Heart right ventricle (tissue), 16 donors: ENCODE measurements around the gene R3HDM1. TPM values are rescaled to one million over a fixed set of nuclear protein-coding genes. Genes with fewer than 3 reads are reported as not detected.
A peak's percentile ranks its signal among the peaks of the same experiment; 100 is the strongest.

Source experiments
- ATAC-seq, 8 donors: fragments of 200-7000 bp; cut with Tn5 transposase; one replicate each; pipeline ENCODE4 v1.9.1; 2020; ENCODE audit warnings: mild to moderate bottlenecking in 8 of 8, moderate library complexity in 8 of 8, moderate number of reproducible peaks in 1 of 8
- DNase-seq, 2 donors: peaks; one replicate each; pipeline ENCODE4 v3.0.0-alpha.2; 2020
- H3K27ac ChIP-seq, 10 donors: fragments of 200-600 bp; sonication (generic) in 2 of 10; one replicate each; pipeline versions ENCODE4 v1.5.0 to v1.8.0; 2020 to 2022; ENCODE audit warnings: mild to moderate bottlenecking in 3 of 10
- H3K27me3 ChIP-seq, 7 donors: fragments of 200-600 bp; one replicate each; pipeline ENCODE4 v1.8.0; 2021 to 2022; ENCODE audit warnings: mild to moderate bottlenecking in 2 of 7
- H3K36me3 ChIP-seq, 9 donors: fragments of 200-600 bp; sonication (generic) in 1 of 9; one replicate each; pipeline versions ENCODE4 v1.5.0 to v1.8.0; 2020 to 2022; ENCODE audit warnings: mild to moderate bottlenecking in 2 of 9
- H3K4me1 ChIP-seq, 9 donors: fragments of 200-600 bp; sonication (generic) in 1 of 9; one replicate each; pipeline versions ENCODE4 v1.5.0 to v1.8.0; 2020 to 2022; ENCODE audit warnings: mild to moderate bottlenecking in 4 of 9
- H3K4me3 ChIP-seq, 10 donors: fragments of 200-600 bp; sonication (generic) in 2 of 10; one replicate each; pipeline versions ENCODE4 v1.5.0 to v1.8.0; 2020 to 2022; ENCODE audit warnings: mild to moderate bottlenecking in 7 of 10, moderate library complexity in 2 of 10
- H3K9me3 ChIP-seq, 11 donors: fragments of 200-600 bp in 10 of 11; sonication (generic) in 2 of 11; one replicate each; pipeline versions ENCODE4 v1.5.0 to v1.8.0; 2013 to 2022; ENCODE audit warnings: mild to moderate bottlenecking in 2 of 11, control low read depth in 1 of 11, moderate library complexity in 1 of 11
- WGBS, 2 donors: extraction: QIAGEN DNeasy Blood & Tissue Kit; methylation state at CpG; one replicate each; pipeline ENCODE4 v1.1.7; 2013; ENCODE audit warnings: inconsistent platforms in 1 of 2; 5-methylcytosine and 5-hydroxymethylcytosine counted together
- intact Hi-C, 10 donors: fragments of 100-400 bp; cut with DNase I; formaldehyde crosslinking; loops; one replicate each; pipeline versions ENCODE4 v1.11.1 to v1.14.2; 2022
- polyA plus RNA-seq, 2 donors: library from polyadenylated mRNA; stranded (reverse); fragments of 200-250 nt; gene quantifications; one replicate each; pipeline ENCODE4 v1.2.3, GENCODE V29; 2013
- total RNA-seq, 10 donors: library from RNA; stranded (reverse); fragmentation: NEBNext Ultra II Directional in 3 of 10; extraction: Animal tissue kit (Norgen Biotek cat#: 25700) in 3 of 10; gene quantifications; one replicate each; pipeline versions ENCODE4 v1.2.1 to v1.2.4, GENCODE V29; 2021 to 2023
- TF ChIP-seq, protein P1 (sequence below), 9 donors: fragments of 200-600 bp; sonication (generic) in 2 of 9; IDR thresholded peaks; one replicate each; pipeline versions ENCODE4 v1.5.0 to v1.8.0; 2021 to 2022; ENCODE audit warnings: antibody characterized with exemption in 9 of 9, mild to moderate bottlenecking in 5 of 9, moderate library complexity in 1 of 9
- donor health status: Arrhythmogenic right ventricular cardiomyopathy.
- donor health status: ischemic (EF 13 %, LVEDD 7.1; RV severe dilation, severe dysfunction).
- donor health status: healthy with polysubstance abuse.
- donor health status: DM: no; HTN: yes; CAD: no.
- donor health status: DM: no; HTN: no; CAD: no.
- donor health status: ischemic (EF 25% LVEDD 6.9; RV normal size, moderate dysfunction).
- donor health status: ischemic (EF 25% LVEDD 5.7; RV mildly dilated, moderate dysfunction).
- donor health status: healthy.
- donor health status: DM: yes; HTN: yes; CAD: no.
- donor health status: Ischemic cardiomyopathy.
- donor health status: ischemic (EF 35%, LVEDD 5.7; RV mildly dilated, moderate dysfunction).
- donor health status: nonischemic (EF 11% LVEDD 7.7; RV severe dilation, severe dysfunction).
- donor health status: DM: yes; HTN: yes; CAD: no.
- donor health status: PGD.
- donor health status: ischemic (EF 29% LVEDD 5.4; RV normal size, mild dysfunction).
- donor health status: nonischemic (EF 23%, LVEDD 6.1; RV moderate dilation, normal function).

R3HDM1 gene
- total and polyA plus RNA-seq, 12 donors: 6.1 to 22.2 (median 17.5) TPM

DNA sequence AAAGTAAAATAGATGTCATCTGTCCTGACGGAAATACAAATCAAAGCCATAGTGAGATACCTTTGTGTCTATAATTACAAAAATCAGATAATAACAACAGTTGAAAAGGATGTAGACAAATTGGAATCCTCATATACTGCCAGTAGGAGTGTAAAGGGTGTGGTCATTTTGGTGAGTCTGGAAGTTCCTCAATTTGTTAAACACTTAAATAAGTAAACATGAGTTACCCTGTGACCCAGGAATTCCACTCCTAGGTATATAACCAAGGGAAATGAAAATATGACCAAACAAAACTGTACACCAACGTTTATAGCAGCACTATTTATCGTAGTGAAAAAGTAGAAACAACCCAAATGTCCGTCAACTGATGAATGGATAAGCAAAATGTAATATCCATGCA, 24.0 kb downstream of the R3HDM1 start:
- TF ChIP-seq, protein P1, sequence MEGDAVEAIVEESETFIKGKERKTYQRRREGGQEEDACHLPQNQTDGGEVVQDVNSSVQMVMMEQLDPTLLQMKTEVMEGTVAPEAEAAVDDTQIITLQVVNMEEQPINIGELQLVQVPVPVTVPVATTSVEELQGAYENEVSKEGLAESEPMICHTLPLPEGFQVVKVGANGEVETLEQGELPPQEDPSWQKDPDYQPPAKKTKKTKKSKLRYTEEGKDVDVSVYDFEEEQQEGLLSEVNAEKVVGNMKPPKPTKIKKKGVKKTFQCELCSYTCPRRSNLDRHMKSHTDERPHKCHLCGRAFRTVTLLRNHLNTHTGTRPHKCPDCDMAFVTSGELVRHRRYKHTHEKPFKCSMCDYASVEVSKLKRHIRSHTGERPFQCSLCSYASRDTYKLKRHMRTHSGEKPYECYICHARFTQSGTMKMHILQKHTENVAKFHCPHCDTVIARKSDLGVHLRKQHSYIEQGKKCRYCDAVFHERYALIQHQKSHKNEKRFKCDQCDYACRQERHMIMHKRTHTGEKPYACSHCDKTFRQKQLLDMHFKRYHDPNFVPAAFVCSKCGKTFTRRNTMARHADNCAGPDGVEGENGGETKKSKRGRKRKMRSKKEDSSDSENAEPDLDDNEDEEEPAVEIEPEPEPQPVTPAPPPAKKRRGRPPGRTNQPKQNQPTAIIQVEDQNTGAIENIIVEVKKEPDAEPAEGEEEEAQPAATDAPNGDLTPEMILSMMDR (IDR thresholded peaks at IDR 0.05): no peak
- ATAC-seq (no peak), DNase-seq (no peak)
- peaks cover 0 to 20% (median 4%) of the 10 kb centered on the region in 9 donors for H3K4me1 ChIP-seq
- WGBS, 2 donors: 92 to 94% methylated on average over 4 of the region's 4 CpGs
- no peaks in the 10 kb centered on the region for H3K27me3 ChIP-seq
- intact Hi-C loops: no loop called here
- H3K27ac ChIP-seq: no peak overlapping the region
- H3K4me3 ChIP-seq: no peak overlapping the region
- H3K9me3 ChIP-seq: no peaks in the 10 kb centered on the region
- peaks cover 0 to 1% (median 0%) of the 10 kb centered on the region in 9 donors for H3K36me3 ChIP-seq

DNA sequence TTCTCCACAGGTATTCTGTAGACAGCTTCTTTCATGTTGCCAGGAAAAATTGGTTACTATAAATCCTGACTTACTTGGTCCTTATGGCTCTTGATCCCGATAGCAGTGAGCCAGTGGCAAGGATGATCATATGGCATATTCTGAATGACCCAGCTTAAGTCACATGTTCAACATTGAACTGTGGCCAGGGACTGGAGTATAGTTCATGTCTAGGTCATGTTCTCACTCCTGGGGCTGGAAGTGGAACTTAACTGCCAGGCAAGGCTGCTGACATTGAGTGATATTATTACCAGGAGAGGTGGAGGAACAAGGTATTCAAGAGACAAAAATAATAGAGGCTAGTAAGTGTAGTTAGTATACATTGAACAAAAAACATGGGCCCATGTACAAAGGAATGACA, 26.2 kb downstream of the R3HDM1 start:
- ATAC-seq (peak in 6 of 8 donors; percentile 38 to 74 (median 60)), DNase-seq (peak in 1 of 2 donors; percentile 9)
- H3K4me1 ChIP-seq: peaks cover 0 to 20% (median 4%) of the 10 kb centered on the region in 9 donors
- TF ChIP-seq, protein P1 (IDR thresholded peaks at IDR 0.05): no peak
- H3K27me3 ChIP-seq: no peaks in the 10 kb centered on the region
- 38 to 54% methylated on average over 1 of the region's 1 CpG for WGBS, 2 donors
- no peak overlapping the region for H3K4me3 ChIP-seq
- intact Hi-C loops: no loop called here
- no peaks in the 10 kb centered on the region for H3K9me3 ChIP-seq
- peaks cover 0 to 11% (median 0%) of the 10 kb centered on the region in 9 donors for H3K36me3 ChIP-seq
- H3K27ac ChIP-seq: no peak overlapping the region

DNA sequence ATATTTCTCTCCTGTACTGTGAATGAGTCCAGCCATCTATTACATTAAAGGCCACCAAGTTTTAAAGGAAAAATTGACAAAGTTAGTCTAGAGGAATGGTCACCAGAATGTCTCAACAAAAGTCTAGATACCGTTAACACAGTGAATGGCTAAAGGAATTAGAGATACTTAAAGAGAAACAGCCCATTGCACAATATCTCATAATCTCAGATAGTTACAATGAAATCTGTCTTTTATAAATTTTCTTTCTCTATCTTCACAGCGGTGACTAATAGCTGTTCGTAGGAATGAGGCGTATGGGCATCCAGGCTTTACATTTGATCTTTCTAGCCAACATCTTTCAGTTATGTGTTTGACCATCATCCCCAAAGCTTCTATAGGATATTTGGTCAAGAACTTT, 30.6 kb downstream of the R3HDM1 start:
- 97 to 98% methylated on average over 4 of the region's 4 CpGs for WGBS, 2 donors
- ATAC-seq (no peak), DNase-seq (no peak)
- Histone ChIP-seq H3K9me3 (no peaks in the 10 kb centered on the region), H3K4me1 (peaks cover 0 to 20% (median 4%) of the 10 kb centered on the region in 9 donors), H3K27me3 (no peaks in the 10 kb centered on the region), H3K4me3 (no peak overlapping the region), H3K27ac (no peak overlapping the region), H3K36me3 (peaks cover 0 to 15% (median 0%) of the 10 kb centered on the region in 9 donors)
- intact Hi-C loops: no loop called here
- TF ChIP-seq, protein P1 (IDR thresholded peaks at IDR 0.05): no peak

DNA sequence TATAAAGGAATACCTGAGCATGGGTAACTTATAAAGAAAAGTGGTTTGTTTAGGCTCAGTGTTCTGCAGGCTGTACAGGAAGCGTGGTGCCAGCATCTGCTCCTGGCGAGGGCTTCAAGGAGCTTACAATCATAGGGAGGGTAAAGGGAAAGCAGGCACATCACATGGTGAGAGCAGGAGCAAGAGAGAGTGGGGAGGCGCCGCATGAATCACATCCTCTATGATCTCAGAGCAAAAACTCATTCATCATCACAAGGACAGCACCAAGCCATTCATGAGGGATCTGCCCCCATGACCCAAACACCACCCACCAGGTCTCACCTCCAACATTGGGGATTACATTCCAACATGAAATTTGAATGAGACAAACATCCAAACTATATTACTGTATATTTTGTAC, 32.5 kb downstream of the R3HDM1 start:
- no peak overlapping the region for H3K4me3 ChIP-seq
- peaks cover 0 to 15% (median 0%) of the 10 kb centered on the region in 9 donors for H3K36me3 ChIP-seq
- intact Hi-C loops: no loop called here
- no peak for DNase-seq
- H3K4me1 ChIP-seq: peaks cover 0 to 7% (median 0%) of the 10 kb centered on the region in 9 donors
- WGBS, 2 donors: 94 to 97% methylated on average over 4 of the region's 4 CpGs
- H3K9me3 ChIP-seq: no peaks in the 10 kb centered on the region
- TF ChIP-seq, protein P1 (IDR thresholded peaks at IDR 0.05): no peak
- no peak for ATAC-seq
- H3K27me3 ChIP-seq: no peaks in the 10 kb centered on the region
- no peak overlapping the region for H3K27ac ChIP-seq
